HL-60 (cell line): Measurements from ENCODE around the gene SOAT2.

Experiments
- CTCF ChIP-seq: IDR thresholded peaks from one replicate; pipeline ENCODE4 v1.5.1; 2011; ENCODE audit warnings: low read length, control low read depth, inconsistent platforms; ENCODE audit not compliant: insufficient read depth
- POLR2AphosphoS5 ChIP-seq: IDR thresholded peaks from 2 replicates; pipeline ENCODE4 v1.6.1; 2012; ENCODE audit warnings: low read depth
- REST ChIP-seq: IDR thresholded peaks from 2 replicates; pipeline ENCODE4 v1.6.1; 2012; ENCODE audit warnings: low read depth; ENCODE audit not compliant: insufficient replicate concordance

GRCh38 chr12:53078425-53079225 lies 24.7 kb upstream of the SOAT2 start:
- TF ChIP-seq CTCF (no peak), POLR2AphosphoS5 (no peak), REST (no peak)
